ENCODE results near the gene LRRC27. TPM values are rescaled to one million over a fixed set of nuclear protein-coding genes. Genes with fewer than 3 reads are reported as not detected.
"Not testable (repeated sequence)": the region's sequence is repeated elsewhere in the genome, so short reads cannot be mapped to it uniquely, and the experiment has no call there.

The LRRC27 gene
- total RNA-seq, 2 experiments from 2014 or later, result 2.4 to 2.8 TPM

DNA sequence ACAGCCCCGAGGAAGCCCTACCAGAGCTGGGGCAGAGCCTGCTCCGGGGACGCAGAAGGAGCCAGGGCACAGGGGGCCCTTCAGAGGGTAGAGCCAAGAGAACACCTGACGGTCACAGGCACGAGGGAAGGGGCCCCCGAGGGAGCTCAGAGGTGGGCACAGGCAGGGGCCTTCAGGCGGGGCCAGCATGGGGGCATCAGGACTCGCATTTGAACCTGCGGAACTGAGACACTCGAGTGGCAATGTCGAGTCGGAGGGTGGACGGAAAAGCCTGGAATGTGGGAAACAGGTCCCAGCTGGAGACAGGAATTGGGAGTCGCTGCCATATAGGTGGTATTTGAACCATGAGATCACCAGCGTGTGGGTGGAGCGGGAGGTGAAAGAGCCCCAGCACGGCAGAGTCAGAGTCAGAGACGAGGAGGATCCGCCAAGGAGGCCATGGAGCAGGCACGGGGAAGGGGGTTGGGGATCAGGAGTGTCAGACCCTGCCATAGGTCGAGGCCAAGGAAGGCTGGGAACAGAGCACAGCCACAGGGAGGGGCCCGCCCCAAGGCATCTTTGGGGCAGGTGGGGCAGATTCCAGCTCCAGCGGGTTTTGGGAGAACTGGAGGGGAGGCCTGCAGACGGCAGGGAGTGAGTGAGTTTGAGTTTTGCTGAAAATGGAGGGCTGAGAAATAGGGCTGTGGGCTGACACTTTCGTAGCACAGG, 38.0 kb upstream of the LRRC27 start:
- intact Hi-C loops (cut with DNase I, micrococcal nuclease), result no loop called here
- CTCF ChIA-PET, result no interaction called here
- POLR2A ChIA-PET, result no interaction called here
- H3K27me3 Mint-ChIP-seq, result no peaks in the 10 kb centered on the region
- H3K27me3 ChIP-seq (ENCODE audit: control insufficient read depth in 1 of 2, insufficient read depth in 2 of 2, low read length in 2 of 2), result no peaks in the 10 kb centered on the region
- H3K36me3 Mint-ChIP-seq (ENCODE audit: low read depth), result no peaks in the 10 kb centered on the region
- H3K9me3 Mint-ChIP-seq, result no peaks in the 10 kb centered on the region
- H3K4me1 ChIP-seq (ENCODE audit: insufficient read depth, low read length), result peaks cover 6% of the 10 kb centered on the region
- H3K4me1 Mint-ChIP-seq (ENCODE audit: low read depth), result peaks cover 4% of the 10 kb centered on the region
- H3K9me3 ChIP-seq (ENCODE audit: control insufficient read depth in 1 of 2, insufficient read depth in 1 of 2, low read length in 2 of 2), result no peaks in the 10 kb centered on the region
- TF ChIP-seq, protein P1, sequence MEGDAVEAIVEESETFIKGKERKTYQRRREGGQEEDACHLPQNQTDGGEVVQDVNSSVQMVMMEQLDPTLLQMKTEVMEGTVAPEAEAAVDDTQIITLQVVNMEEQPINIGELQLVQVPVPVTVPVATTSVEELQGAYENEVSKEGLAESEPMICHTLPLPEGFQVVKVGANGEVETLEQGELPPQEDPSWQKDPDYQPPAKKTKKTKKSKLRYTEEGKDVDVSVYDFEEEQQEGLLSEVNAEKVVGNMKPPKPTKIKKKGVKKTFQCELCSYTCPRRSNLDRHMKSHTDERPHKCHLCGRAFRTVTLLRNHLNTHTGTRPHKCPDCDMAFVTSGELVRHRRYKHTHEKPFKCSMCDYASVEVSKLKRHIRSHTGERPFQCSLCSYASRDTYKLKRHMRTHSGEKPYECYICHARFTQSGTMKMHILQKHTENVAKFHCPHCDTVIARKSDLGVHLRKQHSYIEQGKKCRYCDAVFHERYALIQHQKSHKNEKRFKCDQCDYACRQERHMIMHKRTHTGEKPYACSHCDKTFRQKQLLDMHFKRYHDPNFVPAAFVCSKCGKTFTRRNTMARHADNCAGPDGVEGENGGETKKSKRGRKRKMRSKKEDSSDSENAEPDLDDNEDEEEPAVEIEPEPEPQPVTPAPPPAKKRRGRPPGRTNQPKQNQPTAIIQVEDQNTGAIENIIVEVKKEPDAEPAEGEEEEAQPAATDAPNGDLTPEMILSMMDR (IDR thresholded peaks at IDR 0.05), result no peak
- no peak for ATAC-seq (ENCODE audit: poor library complexity)
- no peak overlapping the region for H3K4me3 ChIP-seq (ENCODE audit: low read length)
- DNase-seq, result no peak
- H3K4me3 Mint-ChIP-seq, result no peak overlapping the region
- no peak overlapping the region for H3K27ac Mint-ChIP-seq
- H3K36me3 ChIP-seq (ENCODE audit: insufficient read depth, low read length), result no peaks in the 10 kb centered on the region
- H3K27ac ChIP-seq (ENCODE audit: low read depth in 1 of 2, low read length in 2 of 2), result no peak overlapping the region

DNA sequence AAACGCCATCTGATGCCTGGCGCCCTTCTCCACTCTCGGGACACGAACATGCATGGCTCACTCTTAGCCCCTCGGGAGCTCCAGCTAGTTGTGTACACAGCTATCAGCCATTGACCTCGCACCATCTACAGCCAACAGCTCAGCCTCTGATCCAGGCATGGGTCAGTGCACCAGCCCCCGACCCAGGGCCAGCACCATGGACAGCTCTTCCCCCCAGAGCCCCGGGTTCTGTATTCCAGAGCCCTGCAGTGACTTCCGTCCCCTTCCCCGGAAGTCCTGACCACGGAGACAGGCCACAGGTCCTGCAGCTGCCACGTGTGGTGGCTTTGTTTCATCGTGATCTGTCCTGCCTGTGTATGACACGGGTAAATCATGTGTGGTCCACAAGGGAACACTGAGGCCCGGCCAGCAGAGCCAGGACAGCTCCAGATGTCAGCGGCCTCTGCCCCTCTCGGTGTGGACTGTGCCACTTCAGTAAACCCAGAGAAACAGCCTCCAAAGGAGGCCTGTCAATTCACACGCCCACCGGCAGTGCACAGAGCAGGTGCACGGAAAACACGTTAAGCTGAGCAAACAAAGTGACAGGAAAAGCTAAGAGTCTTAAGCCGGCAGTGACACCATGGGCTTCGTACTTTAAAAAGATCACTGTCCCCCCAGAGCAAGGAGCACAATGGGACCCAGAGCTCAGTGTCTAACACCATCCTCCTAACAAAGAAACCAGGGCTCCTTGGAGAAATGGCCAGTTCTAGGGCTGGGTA, 37.3 kb upstream of the LRRC27 start:
- Mint-ChIP-seq H3K27me3 (no peaks in the 10 kb centered on the region), H3K4me3 (no peak overlapping the region), H3K9me3 (no peaks in the 10 kb centered on the region), H3K27ac (no peak overlapping the region), H3K36me3 (ENCODE audit: low read depth) (no peaks in the 10 kb centered on the region), H3K4me1 (ENCODE audit: low read depth) (peaks cover 4% of the 10 kb centered on the region)
- no peaks in the 10 kb centered on the region for H3K36me3 ChIP-seq (ENCODE audit: insufficient read depth, low read length)
- TF ChIP-seq, protein P1 (IDR thresholded peaks at IDR 0.05), result no peak
- ChIA-PET CTCF (no interaction called here), POLR2A (no interaction called here)
- H3K27me3 ChIP-seq (ENCODE audit: control insufficient read depth in 1 of 2, insufficient read depth in 2 of 2, low read length in 2 of 2), result no peaks in the 10 kb centered on the region
- H3K4me1 ChIP-seq (ENCODE audit: insufficient read depth, low read length), result peaks cover 6% of the 10 kb centered on the region
- no peak for DNase-seq
- H3K9me3 ChIP-seq (ENCODE audit: control insufficient read depth in 1 of 2, insufficient read depth in 1 of 2, low read length in 2 of 2), result no peaks in the 10 kb centered on the region
- H3K27ac ChIP-seq (ENCODE audit: low read depth in 1 of 2, low read length in 2 of 2), result no peak overlapping the region
- intact Hi-C loops (cut with DNase I, micrococcal nuclease), result no loop called here
- no peak overlapping the region for H3K4me3 ChIP-seq (ENCODE audit: low read length)
- ATAC-seq (ENCODE audit: poor library complexity), result no peak

DNA sequence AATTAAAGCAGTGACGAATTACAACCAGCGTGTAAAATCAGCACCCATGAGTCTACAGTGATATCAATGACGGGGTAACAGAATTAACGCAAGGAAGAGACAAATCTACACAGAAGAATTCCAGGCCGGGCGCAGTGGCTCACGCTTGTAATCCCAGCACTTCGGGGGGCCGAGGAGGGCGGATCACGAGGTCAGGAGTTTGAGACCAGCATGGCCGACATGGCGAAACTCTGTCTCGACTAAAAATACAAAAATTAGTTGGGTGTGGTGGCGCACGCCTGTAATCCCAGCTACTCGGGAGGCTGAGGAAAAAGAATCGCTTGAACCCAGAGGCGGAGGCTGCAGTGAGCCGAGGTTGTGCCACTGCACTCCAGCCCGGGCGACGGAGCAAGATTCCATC, 36.5 kb upstream of the LRRC27 start:
- H3K4me3 Mint-ChIP-seq; H3K36me3 ChIP-seq (ENCODE audit: insufficient read depth, low read length); H3K4me1 Mint-ChIP-seq (ENCODE audit: low read depth); H3K36me3 Mint-ChIP-seq (ENCODE audit: low read depth); H3K9me3 Mint-ChIP-seq; DNase-seq; H3K27me3 ChIP-seq (ENCODE audit: control insufficient read depth in 1 of 2, insufficient read depth in 2 of 2, low read length in 2 of 2); H3K27ac ChIP-seq (ENCODE audit: low read depth in 1 of 2, low read length in 2 of 2); H3K9me3 ChIP-seq (ENCODE audit: control insufficient read depth in 1 of 2, insufficient read depth in 1 of 2, low read length in 2 of 2); H3K4me3 ChIP-seq (ENCODE audit: low read length); CTCF ChIA-PET; H3K27ac Mint-ChIP-seq; H3K27me3 Mint-ChIP-seq; H3K4me1 ChIP-seq (ENCODE audit: insufficient read depth, low read length); POLR2A ChIA-PET; intact Hi-C loops (cut with DNase I, micrococcal nuclease); ATAC-seq (ENCODE audit: poor library complexity): not testable (repeated sequence)
